Activated CD4-positive, alpha-beta T cell treated with anti-CD3 and anti-CD28 coated beads, Interleukin-2, amount 50 U/mL, for 4 hours (primary cell): Measurements from ENCODE around the gene NGLY1.
A peak's percentile ranks its signal among the peaks of the same experiment; 100 is the strongest.

Experiments
- DNase-seq, 2 experiments: peaks; one replicate each; pipeline ENCODE4 v3.0.0-alpha.2; 2020

NGLY1 gene, protein sequence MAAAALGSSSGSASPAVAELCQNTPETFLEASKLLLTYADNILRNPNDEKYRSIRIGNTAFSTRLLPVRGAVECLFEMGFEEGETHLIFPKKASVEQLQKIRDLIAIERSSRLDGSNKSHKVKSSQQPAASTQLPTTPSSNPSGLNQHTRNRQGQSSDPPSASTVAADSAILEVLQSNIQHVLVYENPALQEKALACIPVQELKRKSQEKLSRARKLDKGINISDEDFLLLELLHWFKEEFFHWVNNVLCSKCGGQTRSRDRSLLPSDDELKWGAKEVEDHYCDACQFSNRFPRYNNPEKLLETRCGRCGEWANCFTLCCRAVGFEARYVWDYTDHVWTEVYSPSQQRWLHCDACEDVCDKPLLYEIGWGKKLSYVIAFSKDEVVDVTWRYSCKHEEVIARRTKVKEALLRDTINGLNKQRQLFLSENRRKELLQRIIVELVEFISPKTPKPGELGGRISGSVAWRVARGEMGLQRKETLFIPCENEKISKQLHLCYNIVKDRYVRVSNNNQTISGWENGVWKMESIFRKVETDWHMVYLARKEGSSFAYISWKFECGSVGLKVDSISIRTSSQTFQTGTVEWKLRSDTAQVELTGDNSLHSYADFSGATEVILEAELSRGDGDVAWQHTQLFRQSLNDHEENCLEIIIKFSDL

DNA sequence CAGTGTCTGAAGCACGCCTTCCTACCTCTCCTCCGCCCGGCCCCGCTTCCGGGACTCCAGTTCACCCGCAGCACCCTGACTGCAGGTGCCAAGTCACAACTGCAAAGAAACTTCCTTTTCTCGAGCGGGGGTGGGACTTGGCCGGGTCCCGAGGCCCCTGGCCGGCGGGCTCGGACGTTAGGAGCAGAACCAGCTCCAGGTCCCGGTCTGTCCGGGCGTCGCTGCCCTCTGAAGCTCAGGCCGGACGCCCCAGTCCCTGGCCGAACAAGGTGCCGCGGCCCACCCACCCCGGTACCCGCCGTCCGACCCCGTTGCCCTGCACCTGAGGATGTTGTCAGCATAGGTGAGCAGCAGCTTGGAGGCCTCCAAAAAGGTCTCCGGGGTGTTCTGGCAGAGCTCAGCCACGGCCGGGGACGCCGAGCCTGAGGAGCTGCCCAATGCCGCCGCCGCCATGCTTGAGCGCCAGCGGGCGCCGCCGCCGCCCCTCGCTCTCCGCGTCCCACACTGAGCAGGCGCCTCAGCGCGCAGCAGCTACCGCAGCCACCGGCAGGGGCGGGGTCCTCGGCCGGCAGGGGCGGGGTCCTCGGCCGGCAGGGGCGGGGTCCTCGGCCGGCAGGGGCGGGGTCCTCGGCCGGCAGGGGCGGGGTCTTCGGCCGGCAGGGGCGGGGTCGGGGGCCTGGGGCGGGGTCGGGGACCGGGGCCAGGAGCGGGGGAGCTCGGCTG is at the start of gene NGLY1:
NGLY1 (minus strand) TSS at position 506 of the 723 bp plus-strand sequence; CDS start at position 453, 53 bp downstream.
- peak; percentile 72 to 78 for DNase-seq

DNA sequence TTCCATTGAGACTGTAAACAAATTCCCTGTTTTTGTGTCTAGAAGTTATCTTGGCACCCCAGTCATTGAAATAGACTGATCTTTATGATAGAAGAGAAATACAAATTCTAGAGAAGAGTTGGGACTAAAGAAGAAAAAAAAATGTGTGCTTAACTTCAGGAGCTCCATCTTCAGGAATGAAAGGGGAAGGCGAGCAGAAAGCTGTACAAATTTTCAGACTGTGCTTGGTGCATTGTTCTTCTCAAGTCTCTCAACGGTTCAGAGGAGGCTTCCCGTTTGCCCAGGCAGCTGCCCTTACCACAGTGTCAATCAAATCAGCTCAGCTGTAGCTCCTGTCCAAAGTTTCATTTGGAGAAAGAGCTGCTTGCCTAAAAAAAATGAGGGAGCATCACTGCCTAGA is 48.3 kb upstream of the NGLY1 start:
- no peak for DNase-seq

DNA sequence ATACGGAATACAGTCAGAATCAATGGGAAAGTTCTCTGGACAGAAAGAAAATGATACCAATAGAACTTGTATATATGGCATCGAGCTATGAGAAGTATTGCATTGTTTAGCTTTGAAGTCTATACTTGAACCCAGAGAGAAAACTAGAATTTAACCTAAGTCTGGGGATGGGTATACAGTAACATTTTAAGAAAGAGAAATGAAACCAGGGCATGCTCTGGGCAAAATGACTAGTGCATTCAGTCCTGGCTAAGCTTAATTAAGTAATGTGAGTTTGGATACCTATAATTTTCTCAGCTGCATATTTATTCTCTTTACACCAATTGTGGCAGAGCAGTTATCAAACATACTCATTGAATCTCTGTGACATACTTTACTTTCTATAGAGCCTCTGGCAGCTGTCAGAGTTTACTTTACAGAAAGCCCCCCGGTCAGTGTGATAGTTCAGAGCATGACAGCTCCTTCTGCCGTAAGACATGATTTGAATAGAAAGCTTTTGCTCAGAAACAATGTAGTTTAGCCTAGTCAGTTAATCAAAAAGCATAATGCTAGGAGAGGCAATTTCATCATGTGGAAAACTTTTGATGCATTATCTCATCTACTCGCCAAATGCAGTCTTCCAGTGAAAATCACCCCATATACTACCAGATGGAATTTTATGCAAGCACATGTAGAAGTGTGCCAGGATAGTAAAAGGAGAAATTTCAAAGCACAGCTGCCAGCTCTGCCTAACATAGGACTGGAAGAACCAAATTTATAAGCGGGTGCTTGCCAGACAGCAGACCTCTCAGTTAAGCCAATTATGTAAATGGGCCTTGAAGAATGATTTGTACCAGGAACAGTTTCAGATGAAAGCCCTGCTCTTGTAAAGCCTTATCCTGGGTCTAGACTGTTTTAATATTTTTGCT is 47.4 kb upstream of the NGLY1 start:
- no peak for DNase-seq

DNA sequence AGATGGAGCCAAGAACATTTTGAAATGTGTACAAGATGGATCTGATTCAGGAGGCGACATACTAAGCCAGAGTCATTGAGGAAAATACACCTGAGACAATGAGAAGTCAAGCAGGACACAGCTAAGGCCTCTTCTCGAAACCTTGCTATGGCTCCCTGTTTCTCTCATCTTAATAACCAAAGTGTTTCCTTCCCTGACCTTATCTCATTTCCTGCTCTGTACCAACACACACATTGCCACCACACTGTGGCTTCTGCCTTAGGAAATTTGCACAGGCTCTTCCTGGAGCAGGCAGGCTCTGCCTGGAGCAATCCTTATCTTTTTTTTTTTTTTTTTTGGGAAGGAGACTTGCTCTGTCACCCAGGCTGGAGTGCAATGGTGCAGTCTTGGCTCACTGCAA is 43.3 kb upstream of the NGLY1 start:
- DNase-seq, result no peak

DNA sequence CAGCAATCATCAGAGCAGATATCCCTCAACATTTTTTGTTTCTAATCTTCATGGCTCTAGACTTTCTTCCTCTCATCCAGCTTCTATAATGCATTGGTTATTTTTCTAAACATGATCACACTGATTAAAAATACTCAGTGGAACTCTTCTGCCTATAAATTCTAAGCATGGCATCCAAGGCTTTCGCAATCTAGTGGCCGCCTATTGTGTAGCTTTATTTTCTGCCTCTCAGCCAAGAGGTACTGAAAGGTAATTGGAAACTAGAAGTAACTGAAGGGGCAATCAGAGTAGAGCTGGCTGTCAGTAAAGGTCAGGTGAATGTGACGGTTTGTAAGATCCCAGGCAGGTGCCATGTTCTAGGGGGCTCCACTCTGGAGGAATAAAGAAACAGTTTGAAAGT is 40.1 kb upstream of the NGLY1 start:
- DNase-seq, result no peak

DNA sequence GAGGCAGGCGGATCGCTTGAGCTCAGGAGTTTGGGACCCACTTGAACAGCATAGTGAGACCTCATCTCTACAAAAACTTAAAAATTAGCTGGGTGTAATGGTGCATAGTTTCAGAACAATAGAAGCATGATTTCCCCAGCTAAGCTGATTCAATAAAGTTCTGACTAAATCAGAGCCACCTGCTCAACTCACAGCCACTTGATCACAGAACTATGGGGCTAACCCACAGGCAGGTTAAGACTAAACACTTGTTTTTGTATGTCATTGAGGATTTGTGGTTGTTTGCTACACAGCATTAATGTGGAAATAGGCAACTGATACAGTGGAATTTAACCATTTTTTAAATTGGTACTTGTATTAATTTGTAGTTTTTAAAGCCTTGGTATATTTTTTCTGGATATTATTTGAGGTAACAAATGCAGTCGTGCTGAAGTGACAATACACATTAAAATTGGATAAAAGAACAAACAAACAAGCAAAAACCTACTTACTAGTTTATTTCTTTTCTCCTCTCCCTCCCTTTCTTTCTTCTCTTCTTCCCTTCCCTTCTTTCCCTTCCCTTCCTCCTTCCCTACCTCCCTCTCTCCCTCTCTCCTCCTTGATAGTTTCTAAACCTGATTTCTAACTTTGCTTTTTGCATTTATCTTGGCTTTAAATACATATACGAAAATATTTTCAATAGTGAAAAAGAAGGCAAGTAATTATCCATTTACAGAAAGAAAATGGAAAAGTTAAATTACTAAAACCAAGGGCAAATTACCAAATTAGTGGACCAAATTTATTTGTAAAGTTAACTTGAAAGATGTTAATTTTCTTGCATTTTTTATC is 38.7 kb upstream of the NGLY1 start:
- DNase-seq, result no peak

DNA sequence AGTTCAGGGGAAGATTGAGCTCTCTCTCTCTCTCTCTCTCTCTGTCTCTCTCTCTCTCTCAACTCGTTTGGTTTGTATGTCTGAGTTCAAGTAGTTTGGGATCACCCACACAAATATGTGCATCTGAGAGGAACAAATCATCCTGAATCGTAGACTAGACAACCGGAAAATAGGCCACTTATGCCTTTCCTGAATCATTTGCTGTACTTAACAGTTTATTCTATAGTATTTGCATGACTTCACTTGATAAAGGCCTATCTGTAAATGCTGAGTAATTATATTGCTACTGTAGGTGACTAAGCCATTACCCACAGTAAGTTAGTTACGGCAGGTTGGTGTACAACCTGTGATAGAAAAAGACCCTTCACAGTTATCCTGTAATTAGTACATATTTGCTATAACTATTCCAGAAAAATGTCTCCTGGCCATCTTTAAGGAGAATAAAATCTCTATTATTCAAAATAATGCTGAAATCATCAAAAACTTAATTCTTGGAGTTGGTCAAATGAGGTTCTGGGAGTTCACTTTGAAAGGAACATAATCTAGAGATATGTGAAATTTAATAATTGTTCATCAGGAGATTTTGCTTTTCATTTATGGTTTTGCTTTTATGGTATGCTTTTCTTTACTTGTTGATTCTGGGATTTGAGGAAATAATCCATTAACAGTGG is 37.7 kb upstream of the NGLY1 start:
- DNase-seq, result no peak

DNA sequence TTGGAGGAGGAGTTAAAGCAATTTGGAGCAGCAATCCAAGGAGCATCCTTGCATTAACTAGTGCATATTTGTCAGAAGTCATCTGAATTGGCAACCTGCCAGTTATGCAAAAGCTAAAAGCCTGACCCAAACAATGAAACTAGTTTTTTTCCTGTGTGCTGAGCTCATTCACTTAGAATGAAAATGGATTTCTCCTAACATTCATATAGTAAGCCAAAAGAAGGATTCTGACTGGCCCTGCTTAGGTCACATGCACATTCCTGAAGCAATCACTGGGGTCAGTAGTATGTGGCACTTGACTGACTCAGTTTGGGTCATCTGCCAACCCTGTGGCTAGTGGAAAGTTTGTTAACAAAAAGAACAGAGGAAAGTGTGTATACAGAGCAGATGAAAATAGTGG is 37.1 kb upstream of the NGLY1 start:
- no peak for DNase-seq

DNA sequence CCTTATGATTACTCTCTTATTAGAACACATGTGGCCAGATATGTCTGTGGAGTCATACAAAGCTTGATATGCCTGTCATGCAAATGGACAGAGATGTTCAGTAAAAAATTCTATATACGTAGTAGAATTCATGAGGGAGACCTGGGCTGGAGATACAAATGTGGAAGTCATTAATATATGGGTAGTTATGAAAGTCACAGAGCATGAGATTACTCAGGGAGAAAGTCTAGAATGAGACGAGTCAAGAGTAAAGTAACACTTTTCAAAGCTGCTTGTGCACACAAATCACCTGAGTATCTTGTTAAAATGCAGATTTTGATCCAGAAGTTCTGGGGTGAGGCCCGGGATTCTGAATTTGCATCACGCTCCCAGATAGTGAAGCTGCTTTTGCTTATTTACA is 35.1 kb upstream of the NGLY1 start:
- DNase-seq, result no peak

DNA sequence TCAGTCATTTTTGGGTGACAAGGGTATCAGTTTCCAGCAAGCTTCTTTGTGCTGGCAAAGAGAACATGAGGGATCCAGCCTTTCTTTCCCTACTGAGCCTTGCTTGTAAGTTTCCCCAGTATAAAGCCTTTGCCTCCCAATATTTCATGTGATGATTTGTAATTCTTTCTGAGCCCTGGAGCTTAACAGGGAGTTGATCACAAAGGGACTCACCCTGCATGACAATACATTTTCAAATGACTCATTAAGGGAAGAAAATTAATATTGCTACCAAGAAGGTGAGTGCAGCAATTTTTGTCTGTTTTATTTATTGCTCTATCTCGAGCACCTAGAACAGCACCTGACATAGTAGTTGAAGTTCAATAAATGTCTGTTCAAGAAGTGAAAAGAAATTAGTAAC is 34.4 kb upstream of the NGLY1 start:
- no peak for DNase-seq

DNA sequence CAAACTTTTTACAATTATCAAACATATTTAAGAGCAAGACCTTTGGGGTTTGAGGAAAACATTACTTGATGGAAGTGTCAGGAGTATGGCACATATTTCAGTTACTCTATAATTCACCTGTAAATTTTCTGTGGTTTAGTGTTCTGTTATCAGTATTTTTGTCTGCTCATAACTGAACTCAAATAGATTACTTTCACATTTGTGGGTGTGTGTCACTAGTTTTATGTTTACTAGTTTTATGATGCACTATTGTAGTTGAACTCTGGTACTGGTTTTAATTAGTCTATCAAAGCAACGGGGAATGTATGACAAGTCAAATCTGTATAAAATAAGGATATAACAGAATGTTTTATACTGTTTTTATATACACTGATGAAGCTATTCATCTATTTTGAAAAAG is 33.9 kb upstream of the NGLY1 start:
- no peak for DNase-seq

DNA sequence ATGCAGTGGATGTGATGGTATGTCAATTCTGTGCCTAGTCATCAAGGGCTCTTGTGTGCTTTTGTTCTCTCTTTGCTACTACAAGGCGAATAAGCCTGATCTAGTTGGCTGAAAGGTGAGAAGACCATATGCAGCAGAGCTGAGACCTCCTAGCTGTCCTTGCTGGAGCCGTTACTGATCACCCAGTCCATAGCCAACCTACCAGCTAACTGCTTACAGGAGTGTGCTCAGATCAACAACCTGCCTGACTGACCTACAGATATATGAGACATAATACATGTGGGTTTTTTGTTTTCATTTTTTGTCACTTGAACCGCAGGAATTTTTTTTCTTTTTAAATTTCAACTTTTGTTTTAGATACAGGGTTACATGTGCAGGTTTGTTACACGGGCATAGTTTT is 29.4 kb upstream of the NGLY1 start:
- DNase-seq, result no peak

DNA sequence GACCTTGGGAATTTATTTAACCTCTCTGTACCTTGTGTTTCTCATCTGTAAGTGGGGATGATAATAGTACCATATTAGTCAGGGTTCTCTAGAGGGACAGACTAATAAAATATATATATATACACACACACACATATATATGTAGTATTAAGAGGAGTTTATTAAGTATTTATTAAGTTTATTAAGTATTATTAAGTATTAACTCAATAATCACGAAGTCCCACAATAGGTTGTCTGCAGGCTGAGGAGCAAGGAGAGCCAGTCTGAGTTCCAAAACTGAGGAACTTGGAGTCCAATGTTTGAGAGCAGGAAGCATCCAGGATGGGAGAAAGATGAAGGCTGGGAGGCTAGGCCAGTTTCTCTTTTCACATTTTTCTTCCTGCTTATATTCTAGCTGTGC is 21.4 kb upstream of the NGLY1 start:
- DNase-seq, result no peak

DNA sequence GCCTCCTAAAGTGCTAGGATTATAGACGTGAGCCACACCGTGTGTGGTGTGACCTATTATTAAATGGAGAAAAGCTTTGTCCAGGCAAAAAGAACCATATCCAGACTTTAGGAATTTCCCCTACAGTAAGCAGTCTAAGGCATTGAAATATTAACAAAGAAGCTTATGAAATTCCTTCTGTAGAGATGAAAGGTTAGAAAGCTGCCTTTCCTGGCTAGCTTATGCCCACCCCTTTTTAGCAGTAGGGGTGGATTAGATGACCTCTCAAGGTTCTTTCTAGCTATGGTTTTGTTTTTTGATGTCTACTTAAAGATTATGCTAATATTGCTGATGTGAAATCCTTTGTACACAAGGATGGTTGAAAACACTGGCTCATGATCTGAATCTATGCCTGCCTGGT is 20.6 kb upstream of the NGLY1 start:
- DNase-seq, result no peak

DNA sequence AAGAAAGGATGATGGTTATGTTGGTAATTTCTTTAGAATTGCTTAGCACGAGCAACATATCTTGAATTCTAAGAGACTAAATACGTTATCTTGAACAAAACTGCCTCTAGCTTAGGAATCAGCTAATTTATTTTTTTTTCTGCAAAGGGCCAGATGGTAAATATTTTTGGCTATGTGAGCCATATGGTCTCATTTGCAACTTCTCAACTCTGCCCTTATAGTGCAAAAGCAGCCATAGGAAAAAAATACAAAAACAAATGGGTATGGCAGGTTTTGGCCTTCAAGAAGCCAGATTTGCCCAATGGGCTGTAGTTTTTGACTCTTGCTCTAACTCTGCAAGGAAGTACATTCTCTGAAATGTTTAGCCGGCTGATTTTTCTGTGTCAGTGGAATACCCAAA is 18.5 kb upstream of the NGLY1 start:
- no peak for DNase-seq

DNA sequence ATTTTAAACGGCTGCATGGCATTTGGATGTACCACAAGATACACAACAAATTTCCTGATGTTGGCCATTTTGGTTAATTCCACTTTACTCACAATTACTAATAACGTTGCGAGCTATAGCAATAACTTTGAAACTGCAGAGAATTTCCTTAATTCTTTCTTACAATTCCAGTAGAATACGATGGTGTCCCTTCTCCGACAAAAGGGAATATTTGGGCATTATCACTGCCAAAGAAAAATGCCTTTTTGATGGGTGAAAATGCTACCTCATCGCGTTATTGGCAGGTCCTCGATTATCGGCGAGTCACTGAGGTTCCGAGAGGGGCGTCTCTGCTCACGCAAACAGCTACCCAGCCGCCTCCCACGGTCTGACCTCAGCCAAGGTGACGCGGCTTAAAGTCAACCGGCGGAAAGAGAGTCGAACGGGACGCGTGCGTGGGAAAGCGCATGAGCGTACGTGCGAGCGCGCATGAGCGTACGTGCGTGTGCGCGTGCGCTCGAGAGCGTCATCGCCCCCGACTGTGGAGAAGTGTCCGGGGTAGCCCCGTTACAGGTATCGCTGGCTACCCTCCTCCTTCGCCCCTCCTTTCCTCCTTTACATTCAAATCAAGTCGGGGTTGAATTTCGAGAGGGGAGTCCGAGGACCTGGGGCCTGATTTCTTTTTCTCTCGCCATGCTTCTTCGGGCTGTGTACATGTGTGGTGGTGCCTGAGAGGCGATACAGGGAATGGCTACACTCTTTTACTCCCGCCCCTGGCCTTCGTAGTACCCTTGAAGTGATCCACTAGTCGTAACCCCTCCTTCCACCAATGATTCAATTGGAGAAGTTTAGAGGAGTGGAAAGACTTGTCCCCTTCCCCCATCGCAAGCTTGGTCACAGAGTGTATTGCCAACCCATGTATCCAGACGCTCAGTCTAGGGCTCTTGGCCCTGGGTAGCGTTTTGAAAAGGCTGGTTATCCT is 6.6 kb upstream of the NGLY1 start, which contains the start of gene OXSM:
OXSM (plus strand) TSS at position 495 of the 961 bp plus-strand sequence. CDS start 931 bp downstream, outside the sequence.
- peak; percentile 90 to 94 for DNase-seq

DNA sequence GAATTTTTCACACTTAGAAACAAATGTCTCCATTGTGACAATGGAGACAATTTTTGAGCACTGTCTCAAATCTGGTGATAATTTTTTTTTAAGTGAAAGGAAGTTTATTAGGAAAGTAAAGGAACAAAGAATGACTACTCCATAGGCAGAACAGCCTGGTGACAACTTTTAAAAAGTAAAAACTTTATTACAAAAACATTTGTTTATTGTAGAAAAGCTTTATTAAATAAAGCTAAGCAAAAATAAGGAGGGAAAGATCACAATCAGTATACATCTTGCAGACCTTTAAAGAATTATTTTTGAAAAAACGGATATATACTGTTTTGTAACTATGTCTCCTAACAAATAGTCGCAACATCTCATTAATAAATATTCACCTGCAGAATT is 6.0 kb upstream of the NGLY1 start:
- DNase-seq, result no peak

DNA sequence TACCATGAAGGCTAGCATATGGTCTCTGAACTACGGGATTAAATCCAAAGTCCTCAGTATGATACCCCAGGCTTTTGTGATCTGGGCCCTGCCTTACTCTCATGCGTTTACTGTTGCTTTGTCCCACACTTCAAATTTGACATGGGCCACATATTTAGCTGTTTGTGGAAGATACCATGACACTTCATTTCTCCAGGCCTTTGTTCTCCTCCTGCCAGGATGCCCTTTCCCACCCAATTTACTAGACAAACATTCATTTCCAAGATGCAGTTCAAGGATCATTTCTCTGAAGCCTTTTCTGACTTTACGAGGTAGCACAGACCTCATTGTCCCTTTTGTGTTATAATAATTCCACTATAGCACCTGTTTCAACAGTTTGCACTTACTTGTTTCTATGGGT is 4.4 kb upstream of the NGLY1 start:
- no peak for DNase-seq

DNA sequence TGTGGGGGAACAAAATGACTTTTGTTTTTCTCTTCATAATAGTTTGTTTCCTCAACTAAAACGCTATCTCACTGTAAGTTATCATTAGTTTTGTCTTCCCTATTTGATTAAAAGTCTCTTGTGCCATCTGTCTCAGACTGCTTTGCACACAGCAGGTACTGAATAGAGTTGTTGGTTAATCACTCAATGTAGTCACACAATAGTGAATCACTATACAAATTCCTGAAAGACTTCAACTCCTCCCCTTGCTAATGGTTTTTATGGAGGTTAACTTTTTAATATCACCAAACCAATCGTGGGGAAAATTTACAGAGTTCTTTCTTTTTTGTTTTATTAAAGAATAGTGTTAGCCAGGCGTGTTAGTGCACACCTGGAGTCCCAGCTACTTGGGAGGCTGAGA is 2.6 kb upstream of the NGLY1 start:
- DNase-seq, result no peak

DNA sequence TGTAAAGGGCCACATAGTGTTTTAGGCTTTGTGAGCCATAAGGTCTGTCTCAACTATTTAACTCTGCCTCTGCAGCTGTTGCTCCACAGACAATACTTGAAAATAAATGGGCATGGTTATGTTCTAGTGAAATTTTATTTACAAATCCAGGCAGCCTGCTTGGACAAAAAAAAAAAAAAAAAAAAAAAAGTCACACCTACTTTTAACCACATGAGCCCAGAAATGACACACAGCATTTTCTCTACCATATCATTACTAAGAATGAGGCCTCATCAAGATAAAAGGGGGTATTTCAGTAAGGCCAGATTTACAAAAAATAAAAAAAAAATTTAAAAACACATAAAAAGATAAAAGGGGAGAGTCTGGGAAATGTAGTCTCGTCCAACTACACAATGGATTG is 1.7 kb upstream of the NGLY1 start:
- DNase-seq, result no peak
